Measurements from ENCODE around the gene UBR4.
"Not testable (repeated sequence)": the region's sequence is repeated elsewhere in the genome, so short reads cannot be mapped to it uniquely, and the experiment has no call there.

Gene UBR4

GRCh38 chr1:19191811-19192210 is 18.3 kb downstream of the UBR4 start:
- in situ Hi-C loops (cut with MboI; ENCODE audit: low sequenced_read_pairs) = no loop called here

GRCh38 chr1:19190468-19190867 is 19.6 kb downstream of the UBR4 start:
- in situ Hi-C loops (cut with MboI; ENCODE audit: low sequenced_read_pairs) = no loop called here

- in situ Hi-C loops (cut with MboI; ENCODE audit: low sequenced_read_pairs) = no loop called here
These were observed 20.8 kb downstream of the UBR4 start for GRCh38 chr1:19189270-19189669.

GRCh38 chr1:19187852-19188251 is 22.2 kb downstream of the UBR4 start:
- in situ Hi-C loops (cut with MboI; ENCODE audit: low sequenced_read_pairs) = no loop called here

- in situ Hi-C loops (cut with MboI; ENCODE audit: low sequenced_read_pairs) = no loop called here
These were observed 24.1 kb downstream of the UBR4 start for GRCh38 chr1:19186001-19186400.

- in situ Hi-C loops (cut with MboI; ENCODE audit: low sequenced_read_pairs) = no loop called here
These were observed 27.8 kb downstream of the UBR4 start for GRCh38 chr1:19182223-19182622.

- in situ Hi-C loops (cut with MboI; ENCODE audit: low sequenced_read_pairs) = not testable (repeated sequence)
These were observed 29.8 kb downstream of the UBR4 start for GRCh38 chr1:19180265-19180657.

- in situ Hi-C loops (cut with MboI; ENCODE audit: low sequenced_read_pairs) = no loop called here
These were observed 30.3 kb downstream of the UBR4 start for GRCh38 chr1:19179597-19180264.

- in situ Hi-C loops (cut with MboI; ENCODE audit: low sequenced_read_pairs) = no loop called here
These were observed 31.2 kb downstream of the UBR4 start for GRCh38 chr1:19178734-19179398.

- in situ Hi-C loops (cut with MboI; ENCODE audit: low sequenced_read_pairs) = no loop called here
These were observed 32.3 kb downstream of the UBR4 start for GRCh38 chr1:19177811-19178210.

GRCh38 chr1:19169642-19170041 is 40.4 kb downstream of the UBR4 start:
- in situ Hi-C loops (cut with MboI; ENCODE audit: low sequenced_read_pairs) = no loop called here

GRCh38 chr1:19167140-19167539 is 42.9 kb downstream of the UBR4 start:
- in situ Hi-C loops (cut with MboI; ENCODE audit: low sequenced_read_pairs) = no loop called here

GRCh38 chr1:19166066-19166465 is 44.0 kb downstream of the UBR4 start:
- in situ Hi-C loops (cut with MboI; ENCODE audit: low sequenced_read_pairs) = no loop called here

- in situ Hi-C loops (cut with MboI; ENCODE audit: low sequenced_read_pairs) = no loop called here
These were observed 44.6 kb downstream of the UBR4 start for GRCh38 chr1:19165501-19165900.

GRCh38 chr1:19164274-19165015 is 45.6 kb downstream of the UBR4 start:
- in situ Hi-C loops (cut with MboI; ENCODE audit: low sequenced_read_pairs) = no loop called here

GRCh38 chr1:19163261-19163660 is 46.8 kb downstream of the UBR4 start:
- in situ Hi-C loops (cut with MboI; ENCODE audit: low sequenced_read_pairs) = no loop called here

GRCh38 chr1:19160831-19161230 is 49.2 kb downstream of the UBR4 start:
- in situ Hi-C loops (cut with MboI; ENCODE audit: low sequenced_read_pairs) = no loop called here

- in situ Hi-C loops (cut with MboI; ENCODE audit: low sequenced_read_pairs) = no loop called here
These were observed 52.4 kb downstream of the UBR4 start for GRCh38 chr1:19157653-19158052.

GRCh38 chr1:19156676-19157075 is 53.4 kb downstream of the UBR4 start:
- in situ Hi-C loops (cut with MboI; ENCODE audit: low sequenced_read_pairs) = no loop called here

- in situ Hi-C loops (cut with MboI; ENCODE audit: low sequenced_read_pairs) = no loop called here
These were observed 55.2 kb downstream of the UBR4 start for GRCh38 chr1:19154876-19155275.

- in situ Hi-C loops (cut with MboI; ENCODE audit: low sequenced_read_pairs) = no loop called here
These were observed 56.9 kb downstream of the UBR4 start for GRCh38 chr1:19153169-19153568.

GRCh38 chr1:19151537-19151936 is 58.5 kb downstream of the UBR4 start:
- in situ Hi-C loops (cut with MboI; ENCODE audit: low sequenced_read_pairs) = no loop called here
